Breast epithelium (tissue), 3 donors: ENCODE measurements around the gene TMEM45A.

ENCODE experiments used
- CTCF ChIP-seq, 3 donors: fragments of 450-650 bp; IDR thresholded peaks; one replicate each; pipeline ENCODE4 v1.5.1; 2016 to 2017; ENCODE audit warnings: antibody characterized with exemption in 3 of 3, mild to moderate bottlenecking in 3 of 3, moderate library complexity in 3 of 3
- POLR2A ChIP-seq: fragments of 450-650 bp; IDR thresholded peaks from one replicate; pipeline ENCODE4 v1.6.1; 2016; ENCODE audit warnings: antibody characterized with exemption, mild to moderate bottlenecking, moderate library complexity

- TF ChIP-seq POLR2A (no peak), CTCF (IDR thresholded peaks at IDR 0.05) (no peak)
These were observed 40.0 kb downstream of the TMEM45A start for GRCh38 chr3:100532411-100532810.
